Activated naive CD4-positive, alpha-beta T cell treated with Interleukin-2 at 50 U/mL for 16 hours (primary cell): ENCODE results near the gene ZFAND2B.

Experiments used
- DNase-seq: peaks from one replicate; pipeline ENCODE4 v3.0.0-alpha.2; 2020

ZFAND2B gene

DNA sequence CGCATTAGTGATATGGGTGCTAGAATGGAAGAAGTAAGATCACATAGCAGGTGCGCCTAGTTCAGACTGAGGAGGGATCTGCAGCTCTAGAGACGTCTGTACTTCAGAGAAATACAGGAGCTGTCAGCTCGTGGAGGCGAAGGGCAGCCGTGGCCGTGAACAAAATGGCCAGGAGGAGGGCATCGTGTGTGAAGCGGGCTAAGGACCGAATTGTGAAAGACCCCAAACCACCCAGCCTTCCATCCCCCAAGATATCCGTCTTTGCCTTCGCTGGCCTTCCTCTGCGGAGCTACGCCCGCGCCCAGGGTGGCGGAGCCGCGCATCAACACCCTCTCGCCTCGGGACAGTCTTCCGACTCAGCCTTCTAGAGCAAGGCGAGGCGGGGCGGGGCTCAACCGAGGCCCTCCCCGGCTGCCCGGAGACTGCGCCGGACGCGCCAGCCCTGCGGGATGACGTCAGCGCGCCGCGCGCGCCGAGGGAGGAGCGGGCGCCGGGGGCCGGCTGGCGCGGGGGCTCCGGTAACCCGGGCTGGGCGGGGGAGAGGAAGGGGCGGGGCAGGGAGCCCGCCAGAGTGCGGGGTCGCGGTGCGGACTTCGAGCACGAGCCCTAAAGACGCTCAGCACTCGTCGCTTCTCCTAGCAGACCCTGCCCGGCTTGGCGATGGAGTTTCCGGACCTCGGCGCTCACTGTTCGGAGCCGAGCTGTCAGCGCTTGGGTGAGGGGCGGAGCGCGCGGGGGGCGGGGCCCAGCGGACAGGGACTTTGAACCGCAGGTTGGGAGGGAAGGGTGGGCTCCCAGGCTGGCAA is at the start of gene ZFAND2B:
Gene ZFAND2B (plus strand): TSS at position 455 of the 806 bp plus-strand sequence. CDS start 206 bp downstream, at position 661.
- peak; percentile 94 for DNase-seq

DNA sequence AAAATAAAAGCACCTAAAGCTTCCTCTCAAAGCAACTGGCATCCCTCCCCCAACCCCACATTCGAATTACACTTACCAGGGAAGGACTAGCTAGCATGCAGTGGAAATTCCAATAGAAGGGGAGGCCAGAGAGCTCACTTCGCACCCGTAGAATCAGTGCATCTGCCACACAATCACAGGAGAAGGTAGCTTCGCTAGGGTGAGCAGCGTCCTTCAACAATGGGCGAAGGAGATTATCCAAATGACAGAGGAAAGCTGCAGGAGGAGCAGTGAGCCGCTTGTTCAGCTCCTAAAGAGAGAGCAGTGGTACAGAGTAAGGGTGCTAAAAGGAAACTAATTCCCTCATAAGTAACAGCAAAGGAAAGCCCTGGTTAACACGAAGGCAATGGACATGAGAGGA is 49.2 kb upstream of the ZFAND2B start:
- no peak for DNase-seq

DNA sequence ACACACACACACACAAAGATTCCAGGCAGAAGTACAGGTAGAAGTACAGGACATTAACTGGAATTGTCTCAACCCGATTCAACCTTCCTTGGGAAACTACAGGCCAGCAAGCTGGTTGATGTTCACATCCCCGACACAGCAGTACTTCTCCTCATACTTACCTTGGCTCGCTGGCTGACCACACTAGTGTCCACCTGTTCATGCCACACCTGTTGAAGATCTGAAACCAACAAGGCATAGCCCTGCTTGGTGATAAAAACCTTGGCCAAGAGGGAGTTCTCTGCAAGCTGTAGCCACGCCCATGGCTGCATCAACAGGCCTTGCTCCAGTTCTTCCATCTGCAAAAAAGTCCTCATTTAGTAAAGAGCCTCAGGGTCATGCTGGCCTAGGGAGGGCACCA is 48.6 kb upstream of the ZFAND2B start:
- no peak for DNase-seq

DNA sequence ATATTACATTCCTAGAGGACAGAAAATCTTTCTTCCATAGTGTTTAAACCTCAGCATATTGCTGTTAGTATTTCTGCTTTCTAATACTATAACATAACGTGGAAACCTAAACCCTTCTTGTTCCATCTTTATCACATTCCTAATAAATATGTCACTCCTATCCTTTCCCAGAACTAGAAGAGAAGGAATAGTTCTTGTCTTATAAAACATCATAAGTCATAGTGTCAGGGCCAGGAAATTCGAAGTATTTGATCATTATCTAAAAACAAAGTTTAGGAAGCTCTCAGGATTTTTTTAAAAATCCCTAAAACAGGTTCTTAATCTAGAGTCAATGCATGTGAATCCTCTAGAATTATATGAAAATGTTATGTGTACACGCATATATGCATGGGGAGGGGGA is 48.0 kb upstream of the ZFAND2B start:
- DNase-seq: no peak

- no peak for DNase-seq
Measured at GRCh38 chr2:219159771-219160185, 46.8 kb upstream of the ZFAND2B start.

- DNase-seq: peak; percentile 93
Measured at GRCh38 chr2:219160186-219161017, 46.2 kb upstream of the ZFAND2B start, which contains the start of gene NHEJ1. Gene NHEJ1 (minus strand): TSS chr2:219160815. CDS start chr2:219158362, 2,453 bp downstream.

DNA sequence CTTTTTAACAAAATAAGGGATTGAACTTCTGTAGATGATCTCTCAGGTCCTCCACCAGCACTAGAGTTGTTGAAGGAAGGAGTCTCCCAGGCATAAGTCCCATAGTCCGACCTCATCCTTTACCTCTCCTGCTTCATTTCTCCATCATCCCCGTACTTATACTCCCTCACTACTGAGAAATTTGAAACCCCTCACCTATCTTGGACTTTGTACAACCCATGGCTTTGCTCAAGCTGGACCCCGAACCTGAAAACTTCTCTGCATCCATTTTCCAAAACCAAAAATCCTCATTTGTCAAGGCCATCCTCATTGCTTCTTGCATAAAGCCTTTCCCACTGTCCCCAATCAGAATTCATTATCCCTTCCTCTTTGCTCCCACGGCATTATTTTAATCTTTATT is 45.5 kb upstream of the ZFAND2B start:
- no peak for DNase-seq

DNA sequence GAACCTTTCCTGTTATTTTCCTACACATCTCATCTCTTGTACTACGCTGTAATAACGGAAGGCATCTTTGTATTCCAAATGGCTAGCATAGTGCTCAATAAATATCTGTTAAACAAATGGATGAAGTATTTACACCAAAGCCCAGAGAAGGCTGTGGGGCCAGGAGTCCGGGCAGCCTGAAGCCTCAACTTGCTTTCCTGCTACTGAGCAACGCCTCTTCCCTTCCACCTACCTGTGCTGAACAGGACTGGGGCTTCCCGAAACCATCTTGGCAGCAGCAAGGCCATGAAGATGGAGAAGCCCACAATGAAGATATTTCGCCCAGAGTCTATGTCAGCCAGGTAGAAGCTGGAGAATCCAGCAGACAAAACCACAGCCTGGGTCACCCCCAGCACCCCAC is 43.4 kb upstream of the ZFAND2B start:
- DNase-seq: no peak

DNA sequence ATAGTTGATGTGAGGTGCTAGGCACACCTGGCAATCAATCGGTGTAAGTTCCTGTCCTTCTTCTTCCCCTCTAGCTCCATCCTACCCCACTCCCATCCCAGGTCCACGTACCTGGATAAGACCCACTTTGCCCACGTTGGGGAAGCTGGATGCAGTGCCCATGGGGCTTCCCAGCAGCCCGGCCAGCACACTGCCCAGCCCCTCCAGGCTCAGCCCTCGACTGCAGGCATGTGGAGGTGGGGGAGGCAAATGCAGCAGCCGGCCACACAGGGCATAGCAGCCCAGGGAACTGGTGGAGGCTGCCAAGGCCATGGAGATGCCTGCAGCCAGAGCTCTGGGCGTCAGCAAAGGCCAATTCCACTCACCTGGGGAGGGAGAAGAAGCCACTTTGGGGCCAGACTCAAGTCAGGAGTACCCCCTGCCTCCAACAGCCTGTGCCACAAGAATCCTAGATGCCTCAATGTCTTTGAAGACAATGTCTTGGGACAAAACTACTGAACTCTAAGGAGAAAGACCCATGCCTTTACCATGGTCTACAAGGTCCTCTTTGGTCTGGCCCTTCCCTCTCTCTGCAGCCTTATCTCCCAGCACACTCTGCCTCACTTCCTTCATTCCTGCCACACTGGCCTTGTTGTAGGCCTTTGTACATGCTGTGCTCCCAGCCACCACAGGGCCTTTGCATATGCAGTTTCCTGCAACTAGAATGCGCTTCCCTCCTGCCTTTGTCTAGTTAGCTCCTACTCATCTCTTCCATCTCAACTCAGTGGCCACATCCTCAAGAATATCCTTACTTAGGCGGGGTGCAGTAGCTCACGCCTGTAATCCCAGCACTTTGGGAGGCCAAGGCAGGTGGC is 41.3 kb upstream of the ZFAND2B start:
- DNase-seq: no peak

DNA sequence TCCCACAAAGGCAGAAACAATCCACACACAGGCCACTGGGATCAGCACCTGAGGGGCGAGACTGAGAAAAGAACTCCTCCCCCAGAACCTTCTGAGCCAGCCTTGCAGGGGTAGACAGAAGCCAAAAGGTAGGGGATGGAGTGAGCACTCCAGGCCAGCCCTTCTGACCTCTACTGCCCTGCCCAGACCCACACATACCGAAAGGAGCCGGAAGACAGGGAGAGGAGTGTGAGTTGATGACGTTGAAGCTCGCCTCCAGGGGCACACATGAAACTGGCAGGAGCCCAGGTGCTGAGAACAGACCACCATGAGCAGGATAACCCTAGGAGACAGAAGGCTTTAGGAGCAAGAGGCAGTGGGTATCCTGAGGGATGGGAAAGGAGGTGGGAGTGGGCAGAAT is 38.6 kb upstream of the ZFAND2B start:
- no peak for DNase-seq

DNA sequence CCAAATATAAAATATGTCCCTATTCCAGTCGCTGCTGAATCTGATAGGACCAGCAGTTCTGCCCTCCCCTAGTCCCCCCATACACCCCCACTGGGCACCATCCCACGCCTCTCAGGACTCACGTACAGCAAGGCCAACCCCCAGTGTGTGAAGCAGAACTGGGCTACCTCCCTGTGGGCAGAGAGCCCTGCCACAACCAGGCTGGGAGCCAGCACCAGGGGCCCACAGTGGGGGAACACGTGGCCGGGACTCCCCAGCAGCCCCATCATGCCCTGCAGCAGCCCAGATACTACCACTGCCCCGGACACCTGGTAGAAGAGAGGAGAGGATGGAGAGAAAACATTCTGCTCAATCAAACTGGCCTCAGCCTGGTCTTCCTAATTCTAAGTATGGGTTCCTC is 38.1 kb upstream of the ZFAND2B start:
- no peak for DNase-seq

DNA sequence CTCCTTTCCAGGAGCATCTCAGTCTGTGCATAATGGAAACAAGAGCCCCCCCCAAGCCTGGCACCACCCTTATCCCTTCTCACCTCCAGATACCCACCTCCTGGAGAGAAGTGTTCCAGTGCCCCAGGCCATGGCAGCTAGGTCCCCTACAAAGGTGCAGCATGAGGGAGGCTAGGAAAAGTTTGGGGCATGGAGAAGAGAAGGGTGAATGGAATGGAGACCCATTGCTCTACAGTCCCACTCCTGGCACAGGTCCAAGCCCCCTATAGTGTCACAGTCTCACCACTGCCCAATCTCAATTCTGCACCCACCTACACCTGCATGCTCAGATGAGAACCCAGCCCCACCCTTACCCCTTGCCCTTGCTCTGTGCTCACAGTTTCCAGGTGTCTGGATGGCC is 37.6 kb upstream of the ZFAND2B start:
- no peak for DNase-seq

DNA sequence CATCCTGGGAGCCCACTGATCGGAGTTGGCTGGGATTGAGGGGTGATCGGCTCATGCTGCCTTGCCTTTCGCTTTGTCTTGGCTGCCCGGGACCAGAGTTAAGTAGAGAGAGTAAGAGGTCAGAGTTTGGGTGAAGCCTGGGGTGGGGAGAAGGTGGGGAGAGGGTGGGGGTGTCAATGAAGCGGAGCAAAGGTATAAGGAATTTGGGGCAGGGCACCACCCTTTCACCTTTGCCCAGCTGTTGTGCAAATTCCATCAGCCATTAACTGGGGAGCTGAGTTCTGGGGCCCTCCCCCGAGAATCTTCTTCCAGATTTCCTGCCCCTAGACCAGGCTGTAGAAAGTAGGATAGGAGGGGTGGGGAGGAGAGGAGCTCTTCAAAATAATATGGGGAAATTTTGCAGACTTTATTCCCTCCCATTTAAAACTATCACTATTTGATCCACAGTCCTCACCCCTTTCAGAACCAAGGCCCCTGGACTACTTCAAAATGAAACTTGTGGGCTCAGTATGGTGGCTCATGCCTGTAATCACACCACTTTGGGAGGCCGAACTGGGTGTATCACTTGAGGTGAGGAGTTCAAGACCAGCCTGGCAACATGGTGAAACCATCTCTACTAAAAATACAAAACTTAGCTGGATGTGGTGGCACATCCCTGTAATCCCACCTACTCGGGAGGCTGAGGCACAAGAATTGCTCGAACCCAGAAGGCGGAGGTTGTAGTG is 36.5 kb upstream of the ZFAND2B start, which contains the start of gene SLC23A3:
Gene SLC23A3 (minus strand): TSS at position 100 of the 725 bp plus-strand sequence. CDS start 45 bp downstream, at position 55.
- DNase-seq: no peak

- peak; percentile 15 for DNase-seq
Measured at GRCh38 chr2:219171231-219171651, 35.3 kb upstream of the ZFAND2B start.

GRCh38 chr2:219172231-219173154 is 34.1 kb upstream of the ZFAND2B start:
- DNase-seq: no peak

DNA sequence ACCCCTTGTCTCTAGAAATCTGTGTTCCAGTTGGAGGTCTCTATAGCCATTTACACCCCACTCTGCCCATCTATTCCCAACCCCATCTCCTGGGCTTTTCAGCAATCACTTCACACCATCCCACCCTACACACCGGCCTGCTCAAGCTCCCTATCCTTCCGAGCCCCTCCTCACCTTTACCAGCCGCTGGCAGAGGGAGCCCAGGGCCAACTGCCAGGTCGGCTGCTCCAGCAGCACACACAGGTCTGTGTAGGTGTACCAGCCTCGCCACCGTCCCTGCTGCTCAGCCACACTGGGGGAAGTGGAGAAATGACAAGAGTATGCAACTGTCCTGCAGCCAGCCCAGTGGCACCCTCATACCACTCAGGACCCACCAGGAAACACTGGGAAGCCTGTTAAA is 33.4 kb upstream of the ZFAND2B start:
- no peak for DNase-seq

GRCh38 chr2:219174146-219174545 is 32.4 kb upstream of the ZFAND2B start:
- DNase-seq: no peak

- DNase-seq: no peak
Measured at GRCh38 chr2:219174801-219175200, 31.8 kb upstream of the ZFAND2B start.

GRCh38 chr2:219175486-219175885 is 31.1 kb upstream of the ZFAND2B start:
- DNase-seq: no peak

GRCh38 chr2:219175928-219176817 is 30.4 kb upstream of the ZFAND2B start:
- peak; percentile 35 for DNase-seq
